Neural cell (in vitro differentiated cells): ENCODE data around the gene ZBED2. TPM values are rescaled to one million over a fixed set of nuclear protein-coding genes. Genes with fewer than 3 reads are reported as not detected.

ENCODE experiments used
- H2AFZ ChIP-seq: fragments of 200-600, 300-800 bp; sonication (generic), shearing (Covaris generic); 2 replicates; pipeline ENCODE4 v1.6.0; 2014; ENCODE audit warnings: low read depth, mild to moderate bottlenecking, antibody characterized with exemption, low read length, moderate library complexity
- H3F3A ChIP-seq: fragments of 200-600 bp; shearing (Covaris generic); 2 replicates; pipeline ENCODE4 v1.6.1; 2016; ENCODE audit warnings: mild to moderate bottlenecking, moderate library complexity, mixed read lengths, antibody characterized with exemption, low read length; ENCODE audit not compliant: insufficient read depth, poor library complexity, severe bottlenecking
- H3K27ac ChIP-seq: fragments of 200-600, 300-800 bp; sonication (generic), shearing (Covaris generic); 2 replicates; pipeline ENCODE4 v1.5.1; 2014; ENCODE audit warnings: mild to moderate bottlenecking, low read length, moderate library complexity
- H3K27me3 ChIP-seq: fragments of 300-800, 200-600 bp; sonication (generic), shearing (Covaris generic); 2 replicates; pipeline ENCODE4 v1.6.0; 2014; ENCODE audit warnings: mild to moderate bottlenecking, low read depth, low read length, moderate library complexity; ENCODE audit not compliant: insufficient read depth
- H3K36me3 ChIP-seq: fragments of 300-800, 200-600 bp; sonication (generic), shearing (Covaris generic); 2 replicates; pipeline ENCODE4 v1.5.1; 2014; ENCODE audit warnings: mild to moderate bottlenecking, antibody characterized with exemption, low read length, moderate library complexity; ENCODE audit not compliant: insufficient read depth
- H3K4me2 ChIP-seq: fragments of 300-800, 200-600 bp; sonication (generic), shearing (Covaris generic); 2 replicates; pipeline ENCODE4 v1.6.0; 2014; ENCODE audit warnings: mild to moderate bottlenecking, low read length
- H3K4me3 ChIP-seq: fragments of 300-800, 200-600 bp; sonication (generic), shearing (Covaris generic); 2 replicates; pipeline ENCODE4 v1.5.1; 2014; ENCODE audit warnings: mild to moderate bottlenecking, low read length, moderate library complexity
- H3K79me2 ChIP-seq: fragments of 200-600 bp; shearing (Covaris generic); replicated peaks from 2 replicates; pipeline ENCODE4 v1.6.0; 2014; ENCODE audit warnings: mild to moderate bottlenecking, low read length, moderate library complexity; ENCODE audit not compliant: insufficient read depth
- H3K9ac ChIP-seq: fragments of 300-800, 200-600 bp; sonication (generic), shearing (Covaris generic); 2 replicates; pipeline ENCODE4 v1.6.1; 2016; ENCODE audit warnings: mild to moderate bottlenecking, low read length, mixed read lengths
- H3K9me2 ChIP-seq: fragments of 200-600 bp; shearing (Covaris generic); 2 replicates; pipeline ENCODE4 v1.6.1; 2016; ENCODE audit warnings: mild to moderate bottlenecking, low read length, mixed read lengths; ENCODE audit not compliant: insufficient read depth
- H3K9me3 ChIP-seq: fragments of 200-600, 300-800 bp; sonication (generic), shearing (Covaris generic); 2 replicates; pipeline ENCODE4 v1.6.1; 2016; ENCODE audit warnings: mild to moderate bottlenecking, mixed run types, low read length, moderate library complexity, mixed read lengths
- H4K20me1 ChIP-seq: fragments of 200-600 bp; shearing (Covaris generic); 2 replicates; pipeline ENCODE4 v1.6.1; 2016; ENCODE audit warnings: mild to moderate bottlenecking, mixed run types; ENCODE audit not compliant: insufficient read depth
- EP300 ChIP-seq: fragments of 450-650 bp; conservative IDR thresholded peaks from 2 replicates; pipeline ENCODE4 v1.6.1; 2014; ENCODE audit warnings: antibody characterized with exemption, mild to moderate bottlenecking, moderate library complexity; ENCODE audit not compliant: poor library complexity, severe bottlenecking
- EZH2 ChIP-seq: fragments of 200-600, 300-800 bp; shearing (Covaris generic), sonication (generic); IDR thresholded peaks from 2 replicates; pipeline ENCODE4 v1.6.1; 2014; ENCODE audit warnings: antibody characterized with exemption, low read length, borderline replicate concordance, mild to moderate bottlenecking; ENCODE audit not compliant: insufficient read depth, poor library complexity, severe bottlenecking
- MXI1 ChIP-seq: fragments of 450-650 bp; conservative IDR thresholded peaks from 2 replicates; pipeline ENCODE4 v1.6.1; 2014; ENCODE audit warnings: antibody characterized with exemption, mild to moderate bottlenecking; ENCODE audit not compliant: poor library complexity, severe bottlenecking
- POLR2AphosphoS5 ChIP-seq: IDR thresholded peaks from 2 replicates; pipeline ENCODE4 v1.6.1; 2012
- RAD21 ChIP-seq: fragments of 450-650 bp; conservative IDR thresholded peaks from 2 replicates; pipeline ENCODE4 v1.6.1; 2014; ENCODE audit warnings: antibody characterized with exemption, mild to moderate bottlenecking, moderate library complexity
- SMC3 ChIP-seq: fragments of 450-650 bp; conservative IDR thresholded peaks from 2 replicates; pipeline ENCODE4 v1.6.1; 2014; ENCODE audit warnings: antibody characterized with exemption, mild to moderate bottlenecking, moderate library complexity; ENCODE audit not compliant: poor library complexity
- TAF1 ChIP-seq: IDR thresholded peaks from 2 replicates; pipeline ENCODE4 v1.6.1; 2012; ENCODE audit warnings: low read depth
- polyA plus RNA-seq: library from polyadenylated mRNA; depleted of rRNA; stranded (reverse); fragments of >200 nt; gene quantifications from 2 replicates; pipeline ENCODE4 v1.2.3, GENCODE V29; 2014
- TF ChIP-seq, protein P1 (sequence below): IDR thresholded peaks from 2 replicates; pipeline ENCODE4 v1.6.1; 2012; ENCODE audit warnings: borderline replicate concordance
- TF ChIP-seq, protein P2 (sequence below): fragments of 450-650 bp; IDR thresholded peaks from 2 replicates; pipeline ENCODE4 v1.5.1; 2014; ENCODE audit warnings: antibody characterized with exemption, mild to moderate bottlenecking, moderate library complexity; ENCODE audit not compliant: poor library complexity, severe bottlenecking

The ZBED2 gene
- polyA plus RNA-seq, 1 donor from 2014 or later = not detected

DNA sequence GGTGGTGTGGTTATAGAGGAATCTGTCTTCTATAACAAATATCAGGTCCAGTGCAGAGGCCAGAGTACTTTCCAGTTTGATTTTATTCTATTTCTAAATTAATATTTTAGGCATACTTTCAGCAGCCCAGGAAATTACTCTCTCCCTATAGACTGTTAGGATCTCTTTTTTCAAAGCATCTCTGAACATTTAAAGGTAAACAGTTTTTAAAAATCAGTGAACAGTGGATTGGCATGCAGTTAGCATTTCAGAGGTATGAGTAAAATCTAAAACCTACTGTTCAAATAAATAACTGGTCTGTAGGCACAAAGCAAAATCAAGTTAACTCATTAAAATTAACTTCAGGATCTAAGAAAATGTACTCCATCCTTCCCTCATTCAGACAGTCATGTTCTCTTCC is 3.0 kb downstream of the ZBED2 start:
- Histone ChIP-seq H3K4me3 (no peak overlapping the region), H4K20me1 (no peaks in the 10 kb centered on the region), H3K79me2 (no peaks in the 10 kb centered on the region), H3K9me2 (no peaks in the 10 kb centered on the region), H3F3A (no peaks in the 10 kb centered on the region), H3K36me3 (no peaks in the 10 kb centered on the region), H3K4me2 (no peak overlapping the region), H2AFZ (no peak overlapping the region), H3K27ac (no peak overlapping the region), H3K9me3 (no peaks in the 10 kb centered on the region), H3K27me3 (no peaks in the 10 kb centered on the region), H3K9ac (no peak overlapping the region)
- TF ChIP-seq EP300 (no peak), TAF1 (no peak), EZH2 (no peak), RAD21 (no peak), SMC3 (no peak), POLR2AphosphoS5 (no peak), MXI1 (no peak)
- TF ChIP-seq, protein P1, sequence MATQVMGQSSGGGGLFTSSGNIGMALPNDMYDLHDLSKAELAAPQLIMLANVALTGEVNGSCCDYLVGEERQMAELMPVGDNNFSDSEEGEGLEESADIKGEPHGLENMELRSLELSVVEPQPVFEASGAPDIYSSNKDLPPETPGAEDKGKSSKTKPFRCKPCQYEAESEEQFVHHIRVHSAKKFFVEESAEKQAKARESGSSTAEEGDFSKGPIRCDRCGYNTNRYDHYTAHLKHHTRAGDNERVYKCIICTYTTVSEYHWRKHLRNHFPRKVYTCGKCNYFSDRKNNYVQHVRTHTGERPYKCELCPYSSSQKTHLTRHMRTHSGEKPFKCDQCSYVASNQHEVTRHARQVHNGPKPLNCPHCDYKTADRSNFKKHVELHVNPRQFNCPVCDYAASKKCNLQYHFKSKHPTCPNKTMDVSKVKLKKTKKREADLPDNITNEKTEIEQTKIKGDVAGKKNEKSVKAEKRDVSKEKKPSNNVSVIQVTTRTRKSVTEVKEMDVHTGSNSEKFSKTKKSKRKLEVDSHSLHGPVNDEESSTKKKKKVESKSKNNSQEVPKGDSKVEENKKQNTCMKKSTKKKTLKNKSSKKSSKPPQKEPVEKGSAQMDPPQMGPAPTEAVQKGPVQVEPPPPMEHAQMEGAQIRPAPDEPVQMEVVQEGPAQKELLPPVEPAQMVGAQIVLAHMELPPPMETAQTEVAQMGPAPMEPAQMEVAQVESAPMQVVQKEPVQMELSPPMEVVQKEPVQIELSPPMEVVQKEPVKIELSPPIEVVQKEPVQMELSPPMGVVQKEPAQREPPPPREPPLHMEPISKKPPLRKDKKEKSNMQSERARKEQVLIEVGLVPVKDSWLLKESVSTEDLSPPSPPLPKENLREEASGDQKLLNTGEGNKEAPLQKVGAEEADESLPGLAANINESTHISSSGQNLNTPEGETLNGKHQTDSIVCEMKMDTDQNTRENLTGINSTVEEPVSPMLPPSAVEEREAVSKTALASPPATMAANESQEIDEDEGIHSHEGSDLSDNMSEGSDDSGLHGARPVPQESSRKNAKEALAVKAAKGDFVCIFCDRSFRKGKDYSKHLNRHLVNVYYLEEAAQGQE = no peak
- TF ChIP-seq, protein P2, sequence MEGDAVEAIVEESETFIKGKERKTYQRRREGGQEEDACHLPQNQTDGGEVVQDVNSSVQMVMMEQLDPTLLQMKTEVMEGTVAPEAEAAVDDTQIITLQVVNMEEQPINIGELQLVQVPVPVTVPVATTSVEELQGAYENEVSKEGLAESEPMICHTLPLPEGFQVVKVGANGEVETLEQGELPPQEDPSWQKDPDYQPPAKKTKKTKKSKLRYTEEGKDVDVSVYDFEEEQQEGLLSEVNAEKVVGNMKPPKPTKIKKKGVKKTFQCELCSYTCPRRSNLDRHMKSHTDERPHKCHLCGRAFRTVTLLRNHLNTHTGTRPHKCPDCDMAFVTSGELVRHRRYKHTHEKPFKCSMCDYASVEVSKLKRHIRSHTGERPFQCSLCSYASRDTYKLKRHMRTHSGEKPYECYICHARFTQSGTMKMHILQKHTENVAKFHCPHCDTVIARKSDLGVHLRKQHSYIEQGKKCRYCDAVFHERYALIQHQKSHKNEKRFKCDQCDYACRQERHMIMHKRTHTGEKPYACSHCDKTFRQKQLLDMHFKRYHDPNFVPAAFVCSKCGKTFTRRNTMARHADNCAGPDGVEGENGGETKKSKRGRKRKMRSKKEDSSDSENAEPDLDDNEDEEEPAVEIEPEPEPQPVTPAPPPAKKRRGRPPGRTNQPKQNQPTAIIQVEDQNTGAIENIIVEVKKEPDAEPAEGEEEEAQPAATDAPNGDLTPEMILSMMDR = no peak

DNA sequence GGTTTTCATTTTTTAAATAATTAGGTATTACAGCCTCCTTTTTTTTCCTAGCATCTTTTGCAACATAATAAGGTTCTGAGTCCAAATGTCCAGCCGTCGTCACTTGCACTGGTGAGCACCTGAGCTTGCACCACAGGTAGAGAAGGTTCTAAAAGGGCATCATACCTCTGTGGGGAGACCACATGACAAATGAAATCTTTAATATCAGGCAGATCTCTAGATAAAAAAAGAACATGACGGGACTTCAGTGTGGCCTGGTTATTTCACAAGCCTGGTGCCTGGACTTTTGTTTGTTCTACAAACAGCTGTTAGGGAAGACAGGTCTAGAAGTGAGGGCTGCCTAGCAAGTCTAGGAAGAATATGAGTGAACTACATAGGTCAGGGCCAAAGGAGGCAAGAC is 3.6 kb downstream of the ZBED2 start:
- no peaks in the 10 kb centered on the region for H3K9me3 ChIP-seq
- no peak overlapping the region for H3K9ac ChIP-seq
- H3K4me3 ChIP-seq = no peak overlapping the region
- TF ChIP-seq EP300 (no peak), MXI1 (no peak), POLR2AphosphoS5 (no peak), EZH2 (no peak), RAD21 (no peak), SMC3 (no peak), TAF1 (no peak)
- TF ChIP-seq, protein P1 = no peak
- TF ChIP-seq, protein P2 = no peak
- H3K9me2 ChIP-seq = no peaks in the 10 kb centered on the region
- no peaks in the 10 kb centered on the region for H3K36me3 ChIP-seq
- H3K79me2 ChIP-seq = no peaks in the 10 kb centered on the region
- H2AFZ ChIP-seq = no peak overlapping the region
- no peaks in the 10 kb centered on the region for H4K20me1 ChIP-seq
- H3F3A ChIP-seq = no peaks in the 10 kb centered on the region
- H3K4me2 ChIP-seq = no peak overlapping the region
- H3K27me3 ChIP-seq = no peaks in the 10 kb centered on the region
- no peak overlapping the region for H3K27ac ChIP-seq
